IMR-90 (cell line): ENCODE results near the gene GNL2.

ENCODE experiments used
- BHLHE40 ChIP-seq: fragments of 150-350 bp; IDR thresholded peaks from 2 replicates; pipeline ENCODE4 v1.6.1; 2016; ENCODE audit warnings: mild to moderate bottlenecking, low read depth, low read length
- CEBPB ChIP-seq: IDR thresholded peaks from 2 replicates; pipeline ENCODE4 v1.6.1; 2012; ENCODE audit warnings: low read depth, low read length, improper control_type of control experiment
- CHD1 ChIP-seq: IDR thresholded peaks from 2 replicates; pipeline ENCODE4 v1.6.1; 2012; ENCODE audit warnings: low read depth, low read length, improper control_type of control experiment
- CTCF ChIP-seq: conservative IDR thresholded peaks from 2 replicates; pipeline ENCODE4 v1.5.1; 2012; ENCODE audit warnings: mild to moderate bottlenecking, low read depth, low read length, improper control_type of control experiment
- FOS ChIP-seq: fragments of 150-350 bp; IDR thresholded peaks from 2 replicates; pipeline ENCODE4 v1.6.1; 2016; ENCODE audit warnings: low read depth, low read length
- MAZ ChIP-seq: IDR thresholded peaks from 2 replicates; pipeline ENCODE4 v1.6.1; 2012; ENCODE audit warnings: low read depth, mild to moderate bottlenecking, low read length, improper control_type of control experiment, moderate library complexity, borderline replicate concordance
- MXI1 ChIP-seq: IDR thresholded peaks from 2 replicates; pipeline ENCODE4 v1.6.1; 2012; ENCODE audit warnings: low read depth, mild to moderate bottlenecking, low read length, moderate library complexity, borderline replicate concordance
- NFE2L2 ChIP-seq: fragments of 150-350 bp; IDR thresholded peaks from 2 replicates; pipeline ENCODE4 v1.6.1; 2016; ENCODE audit warnings: low read depth, mild to moderate bottlenecking, low read length
- POLR2A ChIP-seq: IDR thresholded peaks from 2 replicates; pipeline ENCODE4 v1.6.1; 2012; ENCODE audit warnings: mild to moderate bottlenecking, low read depth, low read length
- RAD21 ChIP-seq: IDR thresholded peaks from 2 replicates; pipeline ENCODE4 v1.6.1; 2012; ENCODE audit warnings: low read length, improper control_type of control experiment
- RCOR1 ChIP-seq: IDR thresholded peaks from 2 replicates; pipeline ENCODE4 v1.6.1; 2012; ENCODE audit warnings: mild to moderate bottlenecking, low read length, improper control_type of control experiment; ENCODE audit not compliant: insufficient replicate concordance
- RFX5 ChIP-seq: IDR thresholded peaks from 2 replicates; pipeline ENCODE4 v1.8.0; 2012; ENCODE audit warnings: low read depth, mild to moderate bottlenecking, low read length, moderate library complexity
- SMC3 ChIP-seq: fragments of 150-350 bp; IDR thresholded peaks from 2 replicates; pipeline ENCODE4 v1.6.1; 2016; ENCODE audit warnings: low read depth, mild to moderate bottlenecking, antibody characterized with exemption, low read length, moderate library complexity
- USF2 ChIP-seq: fragments of 150-350 bp; IDR thresholded peaks from 2 replicates; pipeline ENCODE4 v1.6.1; 2017; ENCODE audit warnings: mild to moderate bottlenecking, antibody characterized with exemption, low read length, low read depth

DNA sequence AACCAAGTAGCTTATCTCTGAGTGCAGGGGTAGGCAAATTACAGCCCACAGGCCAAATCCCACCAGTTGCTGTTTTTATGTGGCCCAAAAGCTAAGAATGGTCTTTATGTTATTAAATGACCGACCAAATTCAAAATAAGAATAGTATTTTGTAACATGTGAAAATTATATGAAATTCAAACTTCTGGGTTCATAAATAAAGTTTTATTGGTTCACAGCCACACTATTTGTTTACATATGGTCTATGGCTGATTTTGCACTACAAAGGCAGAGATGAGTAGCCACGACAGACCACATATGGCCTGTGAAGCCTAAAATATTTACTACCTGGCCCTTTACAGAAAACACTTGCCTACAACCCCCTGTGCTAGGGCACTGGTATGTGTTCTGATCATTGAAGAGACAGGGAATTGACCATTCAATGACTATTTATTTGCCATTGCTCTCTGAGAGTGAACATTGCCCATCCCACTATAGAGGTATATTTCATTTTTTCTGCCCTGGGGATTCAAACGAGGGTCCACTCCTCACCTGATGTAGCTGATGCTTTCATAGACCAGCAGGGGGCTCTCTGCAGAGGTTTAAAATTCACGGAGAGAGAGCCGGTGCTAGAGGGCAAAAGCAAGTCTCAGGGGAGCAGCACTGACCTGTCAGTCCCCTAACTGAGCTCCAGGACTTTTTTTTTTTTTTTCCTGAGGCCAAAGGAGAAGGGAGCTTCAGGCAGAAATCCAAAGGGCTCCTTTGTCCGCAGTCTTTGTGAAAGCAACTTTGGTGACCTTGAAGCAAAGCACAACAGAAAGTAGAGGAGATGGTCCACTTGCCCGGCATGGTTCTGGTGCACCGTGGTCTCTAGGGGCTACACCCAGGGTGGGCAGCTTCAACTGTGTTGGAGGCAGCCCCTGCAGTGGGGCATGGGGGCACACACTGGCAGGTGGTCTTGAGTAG lies 7.3 kb upstream of the GNL2 start:
- TF ChIP-seq CTCF (peak; percentile 62), MXI1 (no peak), POLR2A (no peak), CEBPB (no peak), BHLHE40 (no peak), RAD21 (peak; percentile 48), RCOR1 (no peak), SMC3 (peak; percentile 61), MAZ (no peak), USF2 (no peak), RFX5 (no peak), FOS (no peak), NFE2L2 (no peak), CHD1 (no peak)
